Measurements from ENCODE around the gene CCDC9B.
A peak's percentile ranks its signal among the peaks of the same experiment; 100 is the strongest.

Gene CCDC9B

GRCh38 chr15:40328176-40328575 is 12.6 kb downstream of the CCDC9B start:
- DNase-seq = no peak

DNA sequence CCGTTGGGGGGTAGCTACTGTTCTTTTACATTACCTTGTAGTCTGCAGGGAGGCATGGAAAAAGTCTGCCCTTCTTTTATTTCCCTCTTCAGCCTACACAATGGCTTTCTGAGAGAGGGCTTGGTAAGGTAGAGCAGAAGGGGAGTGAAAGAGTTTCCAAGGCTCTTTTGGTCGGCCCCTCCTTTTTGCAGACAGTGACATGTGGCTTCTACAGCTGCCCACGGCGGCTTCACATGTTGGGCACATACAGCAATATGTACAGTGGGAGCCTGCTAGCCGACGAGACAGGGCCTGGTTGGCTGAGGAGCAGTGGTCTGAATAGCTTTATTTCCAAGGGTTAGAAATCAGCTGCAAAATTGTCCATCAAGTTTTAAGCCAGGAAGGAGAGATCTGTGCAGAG is 13.3 kb downstream of the CCDC9B start:
- no peak for DNase-seq

DNA sequence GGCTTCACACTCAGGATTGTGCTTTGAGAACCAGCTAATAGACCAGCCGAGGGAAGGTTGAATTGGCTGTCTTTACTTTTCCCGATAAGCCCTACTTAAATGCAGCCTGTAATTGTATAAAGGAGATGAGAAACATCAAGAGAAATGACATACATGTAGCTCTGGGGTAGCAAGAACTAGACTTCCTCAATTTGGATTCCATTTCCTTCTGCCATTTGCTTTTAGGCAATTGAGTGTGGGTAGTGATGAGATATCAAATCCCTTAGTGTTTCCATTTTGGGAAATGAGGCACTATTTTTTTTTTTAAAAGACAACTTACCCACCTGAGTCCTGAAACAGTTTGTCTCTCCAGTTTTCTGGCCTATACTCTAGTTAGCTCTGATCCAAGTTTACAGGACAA is 15.0 kb downstream of the CCDC9B start:
- no peak for DNase-seq

DNA sequence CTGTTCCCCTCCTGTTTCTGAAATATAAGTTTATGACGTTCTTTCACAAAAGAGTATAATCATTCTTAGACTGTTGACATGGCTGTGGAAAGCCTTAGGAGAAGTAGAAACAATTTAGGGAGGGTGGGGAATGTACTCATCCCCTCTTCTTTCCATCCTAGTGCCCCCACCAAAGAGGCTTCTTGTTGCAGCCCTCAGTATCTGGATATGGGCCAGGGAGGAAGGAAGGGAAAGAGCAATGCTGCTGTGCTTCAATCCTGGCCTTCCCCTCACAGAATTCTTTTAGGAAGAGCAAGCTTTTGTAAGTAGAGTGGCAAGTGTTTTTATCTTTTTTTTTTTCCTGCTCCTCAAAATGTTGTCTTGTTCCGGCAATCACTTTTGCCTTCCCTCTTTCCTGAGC is 15.6 kb downstream of the CCDC9B start:
- no peak for DNase-seq

DNA sequence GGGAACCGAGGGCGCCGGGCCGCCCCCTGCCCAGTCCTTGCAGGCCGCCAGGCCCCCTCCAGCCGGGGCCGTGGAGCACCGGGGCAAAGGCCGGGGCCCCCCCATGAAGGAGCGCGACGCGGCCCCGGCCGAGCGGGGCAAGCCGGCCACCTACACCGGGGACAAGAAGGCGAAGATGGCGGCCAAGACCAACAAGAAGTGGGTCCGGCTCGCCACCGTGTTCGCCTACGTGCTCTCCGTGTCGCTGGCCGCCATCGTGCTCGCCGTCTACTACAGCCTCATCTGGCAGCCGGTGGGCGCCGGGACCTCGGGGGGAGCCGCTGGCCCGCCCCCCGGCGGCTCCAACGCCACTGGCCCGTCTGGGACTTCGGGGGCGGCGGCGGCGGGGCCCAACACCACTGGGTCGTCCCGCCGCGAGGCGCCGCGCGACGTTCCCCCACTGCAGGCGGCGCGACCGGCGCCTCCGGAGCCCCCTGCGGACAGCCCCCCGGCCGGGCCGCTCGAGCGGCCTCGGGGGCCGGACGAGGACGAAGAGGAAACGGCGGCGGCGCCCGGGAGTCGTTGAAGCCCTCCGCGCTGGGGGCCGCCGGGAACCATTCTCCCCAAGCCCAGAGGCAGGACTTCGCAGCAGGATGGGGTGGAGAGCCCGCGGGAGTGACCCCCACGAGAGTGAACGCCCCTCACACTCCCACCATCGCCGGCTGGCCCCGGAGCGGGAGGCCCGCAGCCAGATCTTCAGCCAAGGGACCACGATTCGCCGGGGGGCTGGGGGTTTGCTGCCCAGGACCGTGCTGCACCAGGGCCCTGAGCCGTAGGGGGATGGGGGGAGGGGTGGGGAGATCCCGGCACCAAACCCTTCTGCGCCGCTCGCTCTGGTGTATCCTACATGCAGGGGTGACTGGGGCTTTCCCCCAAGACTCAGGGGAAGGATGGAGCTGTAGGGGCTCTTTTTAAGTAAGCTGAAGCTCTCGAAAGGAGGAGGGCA is 16.5 kb downstream of the CCDC9B start:
- no peak for DNase-seq

GRCh38 chr15:40323239-40323952 is 17.3 kb downstream of the CCDC9B start, which contains the start of gene INAFM2:
INAFM2 (plus strand) TSS chr15:40323692; CDS start chr15:40324056, 364 bp downstream.
- DNase-seq = peak; percentile 89

DNA sequence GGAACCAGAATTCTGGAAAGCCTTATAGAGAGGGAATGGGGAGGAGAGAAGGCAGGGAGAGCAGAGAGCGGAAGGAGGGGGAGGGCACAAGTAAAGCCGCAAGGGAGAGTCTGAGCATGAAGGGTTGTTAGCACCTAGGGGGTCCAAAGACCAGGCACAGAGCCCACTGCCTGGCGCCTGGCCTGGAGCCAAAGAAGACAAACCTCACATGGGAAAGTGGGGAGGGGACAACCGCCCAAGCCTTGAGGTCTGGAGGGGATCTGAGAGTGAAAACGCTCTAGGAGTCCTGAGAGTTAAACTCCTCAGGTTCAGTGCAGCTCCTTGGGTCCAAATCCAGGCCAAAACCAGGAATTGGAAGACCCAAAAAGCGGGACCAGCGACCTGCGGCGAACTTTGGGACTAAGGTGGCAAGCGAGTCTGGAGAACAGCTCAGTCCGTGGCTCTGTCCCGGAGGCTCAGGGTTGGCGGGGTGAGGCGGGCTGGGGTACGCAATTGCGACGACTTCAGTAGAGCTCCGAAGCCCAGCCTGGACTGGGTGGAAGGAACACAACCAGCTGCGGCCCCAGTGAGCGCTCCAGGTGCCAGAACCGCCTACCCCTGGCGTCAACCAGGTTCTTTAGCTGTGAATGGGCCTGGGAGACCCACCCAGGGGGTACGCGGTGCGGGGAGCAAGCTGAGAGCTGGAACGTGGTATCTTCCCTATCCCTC is 18.1 kb downstream of the CCDC9B start:
- no peak for DNase-seq

GRCh38 chr15:40320931-40321371 is 19.8 kb downstream of the CCDC9B start:
- peak; percentile 36 for DNase-seq

GRCh38 chr15:40320409-40320808 is 20.3 kb downstream of the CCDC9B start:
- DNase-seq = no peak

DNA sequence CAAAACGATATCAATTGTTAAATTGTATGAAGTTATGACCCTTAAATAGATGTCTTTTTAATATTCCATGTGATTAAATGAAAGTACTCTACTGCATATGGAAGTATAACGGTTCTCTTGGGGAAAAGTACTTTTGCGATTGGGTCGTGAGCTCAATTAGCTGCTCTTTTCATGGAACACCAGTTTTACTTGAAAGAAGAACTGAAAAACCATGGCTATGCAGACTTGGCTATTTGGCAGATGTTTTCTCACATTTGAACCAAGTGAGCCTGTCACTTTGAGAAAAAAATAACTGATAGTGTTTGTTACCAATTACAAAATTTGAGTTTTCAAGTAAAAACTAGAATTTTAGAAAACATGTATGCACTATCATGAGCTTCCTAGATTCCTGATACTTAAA is 23.2 kb downstream of the CCDC9B start:
- DNase-seq = no peak

- DNase-seq = no peak
These were observed 23.8 kb downstream of the CCDC9B start for GRCh38 chr15:40316931-40317330.

GRCh38 chr15:40314723-40315276 is 25.9 kb downstream of the CCDC9B start:
- DNase-seq = no peak

- peak; percentile 60 for DNase-seq
These were observed 27.0 kb downstream of the CCDC9B start for GRCh38 chr15:40313531-40314398.

DNA sequence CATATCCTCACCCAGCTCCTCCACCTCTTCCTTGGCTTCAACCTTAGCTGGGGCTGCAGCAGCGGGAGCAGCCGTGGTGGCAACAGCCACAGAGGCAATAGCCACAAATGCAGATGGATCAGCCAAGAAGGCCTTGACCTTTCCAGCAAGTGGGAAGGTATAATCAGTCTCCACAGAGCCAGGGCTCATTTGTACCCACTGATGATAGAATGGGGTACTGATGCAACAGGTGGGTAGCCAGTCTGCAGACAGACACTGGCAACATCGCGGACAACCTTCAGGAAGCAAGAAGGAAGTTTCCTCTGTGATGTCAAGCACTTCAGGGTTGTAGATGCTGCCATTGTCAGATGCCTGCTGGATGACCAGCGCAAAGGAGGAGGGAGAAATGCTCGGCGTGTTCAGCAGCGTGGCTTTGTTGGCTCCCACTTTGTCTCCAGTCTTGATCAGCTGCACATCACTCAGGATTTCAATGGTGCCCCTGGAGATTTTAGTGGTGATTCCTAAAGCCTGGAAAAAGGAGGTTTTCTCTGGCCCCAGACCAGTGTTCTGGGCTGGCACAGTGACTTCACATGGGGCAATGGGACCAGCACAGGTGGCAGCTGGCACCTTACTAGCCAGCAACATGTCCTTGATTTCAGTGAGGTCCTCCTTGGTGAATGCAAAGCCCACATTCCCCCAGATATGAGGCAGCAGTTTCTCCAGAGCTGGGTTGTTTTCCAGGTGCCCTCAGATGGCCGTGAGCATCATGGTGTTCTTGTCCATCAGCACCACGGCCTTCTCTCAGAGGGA is 28.2 kb downstream of the CCDC9B start:
- DNase-seq = no peak

GRCh38 chr15:40310993-40311392 is 29.7 kb downstream of the CCDC9B start:
- no peak for DNase-seq

DNA sequence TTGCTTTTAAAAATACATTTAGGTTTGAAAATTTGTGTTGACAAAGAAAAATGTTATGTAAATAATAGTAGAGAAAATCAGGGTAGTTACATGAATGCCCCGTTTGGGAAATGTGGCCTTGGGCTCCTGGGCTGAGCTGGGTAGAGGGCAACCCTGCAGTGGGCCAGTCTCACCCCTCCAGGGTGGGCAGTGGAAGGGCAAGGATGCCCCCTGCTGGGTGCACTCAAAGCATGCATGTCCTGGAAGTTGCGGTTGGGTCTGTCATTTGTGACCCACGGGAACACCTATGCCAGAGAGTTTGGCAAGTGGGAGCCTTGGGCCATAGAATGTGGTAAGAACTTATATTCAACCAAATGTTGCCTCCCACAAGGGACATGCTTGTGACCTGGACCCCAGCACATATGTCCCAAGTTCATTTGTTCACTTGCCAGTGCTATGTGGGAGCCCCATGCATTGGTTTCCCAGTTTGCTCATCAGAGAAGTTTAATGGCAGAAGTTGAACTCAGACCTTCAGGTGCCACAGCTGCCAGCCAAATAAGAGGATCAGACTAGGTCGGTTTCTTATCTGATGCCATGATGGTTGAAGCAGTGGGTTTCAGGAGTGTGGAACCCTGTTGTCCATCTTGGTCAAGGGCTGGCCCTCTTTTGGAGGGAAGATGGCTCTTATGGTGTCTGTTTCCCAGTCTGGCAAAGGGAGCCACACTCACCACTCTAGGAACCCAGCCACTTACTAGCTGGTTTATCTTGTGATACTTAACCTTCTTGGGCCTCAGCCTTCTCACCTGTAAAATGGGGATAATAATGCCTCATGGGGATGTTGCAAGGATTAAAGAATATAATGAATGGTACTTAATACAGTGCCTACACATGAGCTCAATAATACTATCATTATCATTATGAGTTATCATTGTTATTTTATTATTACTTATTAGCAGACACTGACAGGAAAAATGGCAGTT is 30.5 kb downstream of the CCDC9B start:
- no peak for DNase-seq

- no peak for DNase-seq
These were observed 31.3 kb downstream of the CCDC9B start for GRCh38 chr15:40309344-40309862.

DNA sequence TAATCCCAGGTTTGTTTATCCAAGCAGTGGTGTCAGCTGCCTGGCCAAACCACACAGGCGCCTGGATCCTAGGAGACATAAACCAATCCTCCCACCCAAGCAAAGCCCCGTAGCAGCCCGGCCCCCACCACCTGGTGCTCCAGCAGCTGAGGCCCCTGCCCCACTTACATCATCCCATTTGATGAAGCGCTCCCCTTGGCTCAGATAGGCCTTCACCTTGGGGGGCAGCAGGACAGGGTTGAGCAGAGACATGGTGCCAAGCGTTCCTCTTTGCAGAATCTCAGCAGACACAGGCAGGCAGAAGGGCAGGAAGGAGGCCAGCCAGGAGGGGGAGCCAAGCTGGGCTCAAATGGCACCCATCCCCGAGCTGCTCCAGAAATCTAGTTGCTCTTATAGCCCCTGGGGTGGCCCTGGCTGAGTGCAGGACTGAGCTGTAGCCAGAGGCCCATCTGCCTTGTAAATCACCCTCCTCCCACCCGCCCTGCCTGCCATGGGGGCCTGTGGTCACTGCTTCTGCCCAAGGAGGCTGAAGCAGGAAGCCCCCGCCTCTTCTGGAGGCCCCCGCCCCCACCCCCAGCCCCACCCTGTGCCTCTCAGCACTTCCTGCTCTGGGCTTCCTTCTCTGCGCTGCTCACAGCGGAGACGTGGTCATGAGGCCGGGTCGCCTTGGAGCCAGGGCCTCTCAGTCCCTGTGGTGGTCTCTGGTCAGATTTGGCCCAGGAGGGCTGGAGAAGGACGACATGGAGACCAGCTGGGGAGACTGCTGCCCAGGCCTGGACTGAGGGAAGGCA is 33.1 kb downstream of the CCDC9B start, which contains the start of gene PLCB2:
Gene PLCB2, minus strand, starts transcription at position 515 of the 791 bp plus-strand sequence. Its CDS starts 263 bp downstream, at position 252.
- DNase-seq = peak; percentile 79

All from SHP77 treated with DMSO at 0.1 percent for 48 hours (cell line).